Spinal cord (tissue), 10 donors: ENCODE data around the gene PUDP. TPM values are rescaled to one million over a fixed set of nuclear protein-coding genes. Genes with fewer than 3 reads are reported as not detected.

Experiments used
- DNase-seq, 6 donors: peaks; one replicate each; pipeline versions ENCODE4 v3.0.0 to v3.0.0-alpha.2; 2013 to 2015; ENCODE audit warnings: low spot score in 6 of 6, low read depth in 4 of 6
- H3K27ac ChIP-seq: one replicate; pipeline ENCODE4 v1.5.1; 2013; ENCODE audit warnings: low read depth, low read length, control low read depth
- H3K27me3 ChIP-seq: one replicate; pipeline ENCODE4 v1.6.1; 2013; ENCODE audit warnings: low read length; ENCODE audit not compliant: control insufficient read depth, insufficient read depth
- H3K36me3 ChIP-seq: one replicate; pipeline ENCODE4 v1.6.1; 2013; ENCODE audit warnings: low read length; ENCODE audit not compliant: control insufficient read depth, insufficient read depth
- H3K4me1 ChIP-seq: one replicate; pipeline ENCODE4 v1.6.1; 2013; ENCODE audit warnings: low read length; ENCODE audit not compliant: control insufficient read depth, insufficient read depth
- H3K4me3 ChIP-seq: one replicate; pipeline ENCODE4 v1.5.1; 2013; ENCODE audit warnings: low read depth, low read length, control low read depth
- H3K9me3 ChIP-seq: one replicate; pipeline ENCODE4 v1.6.1; 2013; ENCODE audit warnings: low read length; ENCODE audit not compliant: control insufficient read depth, insufficient read depth
- WGBS: methylation state at CpG from one replicate; pipeline ENCODE4 v1.1.5; 2013; ENCODE audit warnings: missing lambda C conversion rate; ENCODE audit not compliant: insufficient coverage; 5-methylcytosine and 5-hydroxymethylcytosine counted together
- polyA plus RNA-seq, 2 donors: library from polyadenylated mRNA; unstranded; fragments of 120-200 nt; gene quantifications; one replicate each; pipeline ENCODE4 v1.2.1, GENCODE V29; 2013; ENCODE audit not compliant: insufficient read length in 2 of 2
- total RNA-seq, 2 donors: library from RNA; depleted of rRNA in 1 of 2; stranded (reverse); fragments of 120-200 nt in 1 of 2; fragments of >200 nt in 1 of 2; gene quantifications; one replicate each; pipeline versions ENCODE4 v1.2.3 to v1.2.4, GENCODE V29; 2013 to 2014
- donor health status: healthy.

Gene PUDP
- total and polyA plus RNA-seq, 4 donors, result 10.6 to 16.8 (median 11.0) TPM

- Histone ChIP-seq H3K4me3 (no peak overlapping the region), H3K27me3 (no peaks in the 10 kb centered on the region), H3K4me1 (peaks cover 5% of the 10 kb centered on the region), H3K27ac (no peak overlapping the region), H3K9me3 (no peaks in the 10 kb centered on the region), H3K36me3 (peaks cover 3% of the 10 kb centered on the region)
- no peak for DNase-seq
- 100% methylated on average over 1 of the region's 2 CpGs for WGBS
Measured at GRCh38 chrX:7134981-7135380, 13.0 kb downstream of the PUDP start.

- WGBS, result 38% methylated on average over 8 of the region's 8 CpGs
- Histone ChIP-seq H3K27ac (no peak overlapping the region), H3K4me1 (peaks cover 5% of the 10 kb centered on the region), H3K9me3 (no peaks in the 10 kb centered on the region), H3K4me3 (no peak overlapping the region), H3K27me3 (no peaks in the 10 kb centered on the region), H3K36me3 (peaks cover 3% of the 10 kb centered on the region)
- no peak for DNase-seq
Measured at GRCh38 chrX:7133050-7133440, 14.9 kb downstream of the PUDP start.

DNA sequence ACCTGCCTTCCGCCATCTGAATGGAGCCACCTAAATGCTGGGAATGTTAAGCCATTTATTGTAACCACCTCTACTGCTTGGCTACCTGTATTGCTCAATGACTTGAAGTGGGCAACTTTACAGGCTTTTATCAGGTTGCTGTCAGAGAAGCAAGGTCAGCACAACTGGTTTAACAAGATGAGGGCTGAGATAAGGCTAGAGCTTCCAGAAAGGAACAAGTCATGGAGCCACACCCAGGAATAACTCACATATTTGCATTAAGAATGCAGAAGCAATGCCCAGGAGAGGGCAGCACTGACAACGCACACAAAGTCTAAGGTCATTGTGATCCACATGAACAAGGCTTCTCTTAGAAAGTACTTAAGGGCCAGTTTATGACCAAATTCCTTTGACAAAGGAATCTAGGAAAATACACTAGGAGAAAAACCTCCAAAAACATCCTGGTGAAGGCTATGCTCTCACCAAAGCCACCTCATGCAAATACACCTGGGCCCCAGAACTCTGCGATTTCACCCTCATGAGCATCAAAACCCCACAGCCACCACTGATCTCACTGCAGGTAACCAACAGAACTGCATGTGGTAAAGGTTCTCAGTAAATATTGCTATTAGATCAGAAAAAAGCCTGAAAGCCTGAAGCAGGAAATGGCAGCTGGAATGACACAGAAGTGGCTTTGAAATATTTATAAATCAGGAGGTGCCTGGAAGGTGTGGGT is 15.5 kb downstream of the PUDP start:
- Histone ChIP-seq H3K27me3 (no peaks in the 10 kb centered on the region), H3K4me1 (peaks cover 5% of the 10 kb centered on the region), H3K27ac (no peak overlapping the region), H3K9me3 (no peaks in the 10 kb centered on the region), H3K36me3 (peaks cover 3% of the 10 kb centered on the region), H3K4me3 (no peak overlapping the region)
- DNase-seq, result no peak
- 86% methylated on average over 2 of the region's 3 CpGs for WGBS

GRCh38 chrX:7131621-7132020 is 16.3 kb downstream of the PUDP start:
- H3K9me3 ChIP-seq, result no peaks in the 10 kb centered on the region
- no peak overlapping the region for H3K4me3 ChIP-seq
- DNase-seq, result no peak
- H3K27me3 ChIP-seq, result no peaks in the 10 kb centered on the region
- H3K27ac ChIP-seq, result no peak overlapping the region
- WGBS, result 93% methylated on average over 11 of the region's 13 CpGs
- peaks cover 5% of the 10 kb centered on the region for H3K4me1 ChIP-seq
- H3K36me3 ChIP-seq, result peaks cover 3% of the 10 kb centered on the region

DNA sequence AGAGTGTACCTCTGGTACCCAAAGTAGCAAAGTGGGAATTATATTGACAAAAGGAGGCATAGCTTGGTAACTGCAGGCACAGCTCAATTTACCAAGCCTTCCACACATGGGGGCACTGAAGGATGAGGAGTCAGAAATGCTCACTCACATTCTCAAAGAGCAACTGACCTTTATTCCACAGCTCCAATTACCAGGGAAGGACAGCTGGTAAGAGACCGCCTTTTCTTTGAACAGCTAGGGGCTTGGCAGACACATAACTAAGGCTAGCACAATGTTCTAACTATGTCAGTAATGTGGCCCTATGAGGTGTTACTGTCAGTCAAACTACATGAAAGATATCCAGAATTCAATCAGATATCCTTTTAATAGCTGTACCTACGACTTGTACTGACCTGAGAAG is 20.9 kb downstream of the PUDP start:
- H3K9me3 ChIP-seq, result peaks cover 1% of the 10 kb centered on the region
- no CpG with 5 or more reads among the region's 2 CpGs for WGBS
- no peak overlapping the region for H3K4me3 ChIP-seq
- H3K4me1 ChIP-seq, result no peaks in the 10 kb centered on the region
- no peaks in the 10 kb centered on the region for H3K27me3 ChIP-seq
- peaks cover 3% of the 10 kb centered on the region for H3K36me3 ChIP-seq
- no peak overlapping the region for H3K27ac ChIP-seq
- no peak for DNase-seq

- no peaks in the 10 kb centered on the region for H3K36me3 ChIP-seq
- 0% methylated on average over 1 of the region's 2 CpGs for WGBS
- no peak for DNase-seq
- H3K4me3 ChIP-seq, result no peak overlapping the region
- H3K27ac ChIP-seq, result no peak overlapping the region
- peaks cover 1% of the 10 kb centered on the region for H3K9me3 ChIP-seq
- no peaks in the 10 kb centered on the region for H3K27me3 ChIP-seq
- peaks cover 3% of the 10 kb centered on the region for H3K4me1 ChIP-seq
Measured at GRCh38 chrX:7120878-7121219, 27.1 kb downstream of the PUDP start.

DNA sequence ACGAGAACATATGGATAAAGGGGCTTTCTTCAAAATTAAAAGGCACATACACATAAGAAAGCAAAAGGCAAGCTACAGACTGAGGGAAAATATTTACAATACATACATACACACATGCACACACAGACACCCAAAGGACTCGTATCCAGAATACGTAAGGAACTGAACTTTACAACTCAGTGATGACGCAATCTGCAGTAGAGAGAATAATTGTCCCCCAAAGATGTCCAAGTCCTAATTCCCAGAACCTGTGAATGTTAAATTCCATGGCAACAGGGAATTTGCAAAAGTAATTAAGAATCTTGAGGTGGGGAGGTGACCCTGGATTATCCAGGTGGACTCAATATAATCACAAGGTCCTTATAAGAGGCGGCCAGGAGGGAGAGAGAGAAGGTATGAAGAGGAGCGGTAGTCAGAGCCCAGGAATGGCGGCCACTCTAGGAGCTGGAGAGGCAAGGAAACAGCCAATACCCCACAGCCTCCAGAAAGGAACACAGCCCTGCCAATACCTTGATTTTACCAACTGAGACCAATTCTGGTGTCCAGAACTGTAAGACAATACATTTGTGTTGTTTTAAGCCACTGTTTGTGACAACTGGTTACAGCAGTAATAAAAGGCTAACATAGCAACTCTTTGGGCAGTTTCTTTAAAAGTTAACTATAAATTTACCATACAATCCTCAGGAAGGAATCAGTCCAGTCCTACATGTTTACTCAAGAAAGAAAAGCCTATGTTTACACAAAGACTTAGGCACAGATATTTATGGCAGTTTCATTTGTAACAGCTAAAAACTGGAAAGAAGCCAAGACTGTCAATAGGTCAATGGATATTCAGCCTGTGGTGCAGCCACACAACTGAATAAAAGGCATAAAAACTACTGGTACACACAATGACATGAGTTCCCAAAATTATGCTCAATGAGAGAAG is 27.7 kb downstream of the PUDP start:
- peaks cover 1% of the 10 kb centered on the region for H3K9me3 ChIP-seq
- no peaks in the 10 kb centered on the region for H3K36me3 ChIP-seq
- peak in 1 of 6 donors; percentile 33 for DNase-seq
- H3K4me3 ChIP-seq, result no peak overlapping the region
- peaks cover 3% of the 10 kb centered on the region for H3K4me1 ChIP-seq
- no peak overlapping the region for H3K27ac ChIP-seq
- WGBS, result no CpG with 5 or more reads among the region's 7 CpGs
- no peaks in the 10 kb centered on the region for H3K27me3 ChIP-seq

GRCh38 chrX:7117587-7117986 is 30.4 kb downstream of the PUDP start:
- Histone ChIP-seq H3K9me3 (no peaks in the 10 kb centered on the region), H3K4me3 (no peak overlapping the region), H3K36me3 (peaks cover 4% of the 10 kb centered on the region), H3K27ac (no peak overlapping the region), H3K4me1 (peaks cover 3% of the 10 kb centered on the region), H3K27me3 (no peaks in the 10 kb centered on the region)
- DNase-seq, result no peak
- 92% methylated on average over 1 of the region's 3 CpGs for WGBS

DNA sequence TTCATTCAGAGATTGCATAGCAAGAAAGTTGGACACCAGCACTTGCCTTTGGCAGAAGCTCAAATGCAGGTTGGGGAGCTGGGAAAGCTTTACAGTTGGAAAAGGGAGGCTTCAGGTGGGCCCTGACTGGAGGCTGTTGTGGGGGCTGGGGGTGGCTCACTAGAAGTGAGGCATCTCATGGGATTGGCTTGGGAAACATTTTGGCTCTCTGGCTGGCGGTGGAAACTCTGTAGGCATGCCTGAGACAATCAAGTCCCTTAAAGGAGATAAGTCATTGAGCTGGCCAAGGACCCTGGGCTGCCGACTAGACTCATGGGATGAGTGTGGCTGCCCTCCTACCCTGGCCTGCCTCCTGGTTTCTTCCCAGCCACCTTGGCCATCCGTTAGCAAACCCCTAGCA is 31.9 kb downstream of the PUDP start:
- Histone ChIP-seq H3K4me1 (peaks cover 3% of the 10 kb centered on the region), H3K27me3 (no peaks in the 10 kb centered on the region), H3K27ac (no peak overlapping the region), H3K36me3 (peaks cover 4% of the 10 kb centered on the region), H3K9me3 (no peaks in the 10 kb centered on the region), H3K4me3 (no peak overlapping the region)
- 89% methylated on average over 3 of the region's 3 CpGs for WGBS
- DNase-seq, result no peak

- H3K4me1 ChIP-seq, result peaks cover 3% of the 10 kb centered on the region
- H3K27me3 ChIP-seq, result no peaks in the 10 kb centered on the region
- DNase-seq, result peak in 1 of 6 donors; percentile 6
- H3K27ac ChIP-seq, result no peak overlapping the region
- H3K36me3 ChIP-seq, result peaks cover 4% of the 10 kb centered on the region
- no peaks in the 10 kb centered on the region for H3K9me3 ChIP-seq
- WGBS, result 79% methylated on average over 2 of the region's 6 CpGs
- H3K4me3 ChIP-seq, result no peak overlapping the region
Measured at GRCh38 chrX:7115557-7115956, 32.4 kb downstream of the PUDP start.
